NCI-H2107 treated with DMSO at 0.1 percent for 48 hours (cell line): ENCODE results near the gene MDC1.

Source experiments
- DNase-seq: peaks from one replicate; lab custom pipeline; 2025; ENCODE audit not compliant: unreplicated experiment; lab: John Stamatoyannopoulos, UW

Gene MDC1

GRCh38 chr6:30705620-30706019 lies 11.5 kb downstream of the MDC1 start:
- DNase-seq: no peak

- no peak for DNase-seq
Measured at GRCh38 chr6:30703821-30704220, 13.3 kb downstream of the MDC1 start.

GRCh38 chr6:30703011-30703410 lies 14.1 kb downstream of the MDC1 start:
- DNase-seq: no peak

- no peak for DNase-seq
Measured at GRCh38 chr6:30700340-30700739, 16.7 kb downstream of the MDC1 start.

- no peak for DNase-seq
Measured at GRCh38 chr6:30696432-30696831, 20.6 kb downstream of the MDC1 start.

- no peak for DNase-seq
Measured at GRCh38 chr6:30691208-30691847, 25.8 kb downstream of the MDC1 start.

GRCh38 chr6:30690403-30691207 lies 26.5 kb downstream of the MDC1 start, which contains the start of gene NRM:
TSS of gene NRM (minus strand) at chr6:30690984. CDS start at chr6:30690974, 10 bp downstream.
- peak; percentile 50 for DNase-seq

- DNase-seq: no peak
Measured at GRCh38 chr6:30689985-30690384, 27.1 kb downstream of the MDC1 start.

- no peak for DNase-seq
Measured at GRCh38 chr6:30689022-30689865, 27.8 kb downstream of the MDC1 start.

GRCh38 chr6:30688569-30688968 lies 28.5 kb downstream of the MDC1 start:
- no peak for DNase-seq

GRCh38 chr6:30687659-30688431 lies 29.2 kb downstream of the MDC1 start:
- no peak for DNase-seq

GRCh38 chr6:30686908-30687658 lies 30.0 kb downstream of the MDC1 start:
- DNase-seq: peak; percentile 41

GRCh38 chr6:30686009-30686907 lies 30.8 kb downstream of the MDC1 start, which contains the start of gene PPP1R18:
TSS of gene PPP1R18 (minus strand) at chr6:30686645. CDS start at chr6:30686018, 627 bp downstream.
- no peak for DNase-seq

GRCh38 chr6:30685157-30686008 lies 31.7 kb downstream of the MDC1 start:
- no peak for DNase-seq

- no peak for DNase-seq
Measured at GRCh38 chr6:30684386-30685156, 32.5 kb downstream of the MDC1 start.

GRCh38 chr6:30683980-30684338 lies 33.1 kb downstream of the MDC1 start:
- no peak for DNase-seq
